WTC11 (cell line): Measurements from ENCODE around the gene R3HCC1L. TPM values are rescaled to one million over a fixed set of nuclear protein-coding genes. Genes with fewer than 3 reads are reported as not detected.
A peak's percentile ranks its signal among the peaks of the same experiment; 100 is the strongest.

Experiments used
- ATAC-seq: fragments of 200-7000 bp; cut with Tn5 transposase; 2 replicates; pipeline ENCODE4 v1.10.0; 2021; ENCODE audit warnings: mild to moderate bottlenecking, moderate library complexity
- CTCF ChIA-PET: fragments of 300-600 bp; sonication (Branson Sonifier 250); formaldehyde crosslinking; loops from one replicate; lab custom pipeline; 2021; ENCODE audit warnings: antibody characterized with exemption; lab: Charles Lee
- POLR2A ChIA-PET: fragments of 350-600 bp; sonication (Branson Sonifier 250); formaldehyde crosslinking; loops from one replicate; lab custom pipeline; 2021; ENCODE audit warnings: antibody characterized with exemption; lab: Charles Lee
- DNase-seq: peaks from one replicate; pipeline ENCODE4 v3.0.0; 2021; ENCODE audit warnings: low spot score
- H3K27ac Mint-ChIP-seq: 2 replicates; pipeline ENCODE4 v1.8.0; 2021; ENCODE audit warnings: mixed read lengths
- H3K27me3 Mint-ChIP-seq: 2 replicates; pipeline ENCODE4 v1.8.0; 2021; ENCODE audit warnings: low read depth, mild to moderate bottlenecking, moderate library complexity, mixed read lengths
- H3K36me3 Mint-ChIP-seq: 2 replicates; pipeline ENCODE4 v1.8.0; 2021; ENCODE audit warnings: mixed read lengths
- H3K4me1 Mint-ChIP-seq: 2 replicates; pipeline ENCODE4 v1.8.0; 2022; ENCODE audit warnings: mixed read lengths
- H3K4me3 Mint-ChIP-seq: 2 replicates; pipeline ENCODE4 v1.8.0; 2021; ENCODE audit warnings: mild to moderate bottlenecking, moderate library complexity, mixed read lengths
- H3K9me3 Mint-ChIP-seq: 2 replicates; pipeline ENCODE4 v1.8.0; 2021; ENCODE audit warnings: mixed read lengths
- AR ChIP-seq: fragments of 250-450 bp; sonication (Bioruptor Pico); IDR thresholded peaks from 2 replicates; pipeline ENCODE4 v1.9.0; 2021; ENCODE audit warnings: mild to moderate bottlenecking
- ESRRA ChIP-seq: sonication (generic); formaldehyde crosslinking; IDR thresholded peaks from 2 replicates; pipeline ENCODE4 v1.8.1; 2022; ENCODE audit warnings: mild to moderate bottlenecking, missing genetic modification reagents, borderline replicate concordance
- GABPB1 ChIP-seq: sonication (generic); formaldehyde crosslinking; IDR thresholded peaks from 2 replicates; pipeline ENCODE4 v1.8.1; 2023; ENCODE audit warnings: mild to moderate bottlenecking, missing genetic modification reagents
- GRHL2 ChIP-seq: fragments of 250-450 bp; sonication (Bioruptor Pico); IDR thresholded peaks from 2 replicates; pipeline ENCODE4 v1.8.0; 2022; ENCODE audit warnings: mild to moderate bottlenecking, moderate library complexity; ENCODE audit not compliant: insufficient replicate concordance, severe bottlenecking
- JAZF1 ChIP-seq: fragments of 250-450 bp; sonication (Bioruptor Pico); IDR thresholded peaks from 2 replicates; pipeline ENCODE4 v1.9.0; 2021; ENCODE audit warnings: moderate library complexity, mild to moderate bottlenecking, inconsistent platforms
- KAT7 ChIP-seq: sonication (generic); formaldehyde crosslinking; IDR thresholded peaks from 2 replicates; pipeline ENCODE4 v1.8.1; 2023; ENCODE audit warnings: missing genetic modification reagents, mild to moderate bottlenecking, borderline replicate concordance
- NFATC4 ChIP-seq: fragments of 250-450 bp; sonication (Bioruptor Pico); IDR thresholded peaks from 2 replicates; pipeline ENCODE4 v1.9.0; 2021; ENCODE audit warnings: mild to moderate bottlenecking
- NR2C2 ChIP-seq: sonication (generic); formaldehyde crosslinking; IDR thresholded peaks from 2 replicates; pipeline ENCODE4 v1.8.0; 2022; ENCODE audit warnings: mild to moderate bottlenecking, missing genetic modification reagents
- TP53 ChIP-seq: sonication (generic); formaldehyde crosslinking; IDR thresholded peaks from 2 replicates; pipeline ENCODE4 v1.8.1; 2023; ENCODE audit warnings: mild to moderate bottlenecking, missing genetic modification reagents
- ZBTB21 ChIP-seq: sonication (generic); formaldehyde crosslinking; IDR thresholded peaks from 2 replicates; pipeline ENCODE4 v1.8.1; 2023; ENCODE audit warnings: mild to moderate bottlenecking, missing genetic modification reagents, borderline replicate concordance
- ZNF317 ChIP-seq: sonication (generic); formaldehyde crosslinking; IDR thresholded peaks from 2 replicates; pipeline ENCODE4 v1.8.1; 2023; ENCODE audit warnings: low read depth, mild to moderate bottlenecking, moderate library complexity, missing genetic modification reagents, borderline replicate concordance
- ZNF416 ChIP-seq: fragments of 250-450 bp; sonication (Bioruptor Pico); IDR thresholded peaks from 2 replicates; pipeline ENCODE4 v1.9.0; 2021; ENCODE audit warnings: mild to moderate bottlenecking, inconsistent platforms
- ZNF423 ChIP-seq: fragments of 250-450 bp; sonication (Bioruptor Pico); IDR thresholded peaks from 2 replicates; pipeline ENCODE4 v2.1.2; 2022; ENCODE audit warnings: mild to moderate bottlenecking, moderate library complexity
- total RNA-seq: library from RNA; stranded (reverse); gene quantifications from 3 replicates; pipeline ENCODE4 v1.2.3, GENCODE V29; 2021
- TF ChIP-seq, protein P1 (sequence below): sonication (generic); formaldehyde crosslinking; IDR thresholded peaks from 2 replicates; pipeline ENCODE4 v1.8.0; 2022; ENCODE audit warnings: mild to moderate bottlenecking, missing genetic modification reagents
- TF ChIP-seq, protein P2 (sequence below): sonication (generic); formaldehyde crosslinking; IDR thresholded peaks from 2 replicates; pipeline ENCODE4 v1.8.0; 2023; ENCODE audit warnings: missing genetic modification reagents
- TF ChIP-seq, protein P3 (sequence below): fragments of 250-450 bp; sonication (Bioruptor Pico); IDR thresholded peaks from 2 replicates; pipeline ENCODE4 v1.9.0; 2021; ENCODE audit warnings: mild to moderate bottlenecking
- TF ChIP-seq, protein P4 (sequence below): fragments of 200-600 bp; IDR thresholded peaks from 2 replicates; pipeline ENCODE4 v1.8.0; 2022; ENCODE audit warnings: antibody characterized with exemption
- TF ChIP-seq, protein P5 (sequence below): sonication (generic); formaldehyde crosslinking; IDR thresholded peaks from 2 replicates; pipeline ENCODE4 v1.8.1; 2023; ENCODE audit warnings: mild to moderate bottlenecking, moderate library complexity, missing genetic modification reagents
- TF ChIP-seq, protein P6 (sequence below): sonication (generic); formaldehyde crosslinking; IDR thresholded peaks from 2 replicates; pipeline ENCODE4 v1.8.1; 2023; ENCODE audit warnings: mild to moderate bottlenecking, missing genetic modification reagents, moderate library complexity

The R3HCC1L gene
- total RNA-seq, 1 experiment from 2014 or later: 14.7 TPM

DNA sequence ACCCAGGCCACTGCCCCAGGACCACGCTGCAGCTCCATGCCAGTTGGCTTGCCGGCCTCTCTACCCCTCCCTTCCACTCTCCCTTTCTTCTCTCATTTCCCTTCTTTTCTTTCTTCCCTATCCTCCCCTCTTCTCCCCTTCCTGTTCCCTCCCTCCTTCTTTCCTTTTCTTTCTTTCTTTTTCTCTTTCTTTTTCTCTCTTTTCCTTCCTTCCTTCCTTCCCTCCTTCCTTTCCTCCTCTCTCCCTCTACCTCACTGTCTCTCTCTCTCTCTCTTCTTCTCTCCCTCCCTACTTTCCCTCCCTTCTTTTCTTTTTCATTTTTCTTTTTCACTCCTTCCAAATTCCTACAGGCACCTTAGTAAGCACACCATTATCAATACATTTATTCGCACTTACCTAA is 30.3 kb upstream of the R3HCC1L start (continued):
- TF ChIP-seq AR (CRISPR knock-in tag): no peak
- TF ChIP-seq GABPB1 (CRISPR knock-in tag): no peak
- TF ChIP-seq, protein P1, sequence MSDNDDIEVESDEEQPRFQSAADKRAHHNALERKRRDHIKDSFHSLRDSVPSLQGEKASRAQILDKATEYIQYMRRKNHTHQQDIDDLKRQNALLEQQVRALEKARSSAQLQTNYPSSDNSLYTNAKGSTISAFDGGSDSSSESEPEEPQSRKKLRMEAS (CRISPR knock-in tag): no peak
- TF ChIP-seq, protein P2, sequence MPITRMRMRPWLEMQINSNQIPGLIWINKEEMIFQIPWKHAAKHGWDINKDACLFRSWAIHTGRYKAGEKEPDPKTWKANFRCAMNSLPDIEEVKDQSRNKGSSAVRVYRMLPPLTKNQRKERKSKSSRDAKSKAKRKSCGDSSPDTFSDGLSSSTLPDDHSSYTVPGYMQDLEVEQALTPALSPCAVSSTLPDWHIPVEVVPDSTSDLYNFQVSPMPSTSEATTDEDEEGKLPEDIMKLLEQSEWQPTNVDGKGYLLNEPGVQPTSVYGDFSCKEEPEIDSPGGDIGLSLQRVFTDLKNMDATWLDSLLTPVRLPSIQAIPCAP (CRISPR knock-in tag): no peak

- ATAC-seq (no peak), DNase-seq (no peak)
- ChIA-PET POLR2A (no interaction called here), CTCF (no interaction called here)
- Mint-ChIP-seq H3K27ac (no peak overlapping the region), H3K9me3 (peaks cover 10% of the 10 kb centered on the region; the same call in 1 of the 2 replicates), H3K4me3 (no peak overlapping the region), H3K36me3 (no peaks in the 10 kb centered on the region), H3K4me1 (peaks cover 5% of the 10 kb centered on the region), H3K27me3 (peaks cover 3% of the 10 kb centered on the region; the same call in 1 of the 2 replicates)
- TF ChIP-seq TP53: no peak
- no peak for TF ChIP-seq NFATC4 (CRISPR knock-in tag)
- no peak for TF ChIP-seq JAZF1
- TF ChIP-seq, protein P3, sequence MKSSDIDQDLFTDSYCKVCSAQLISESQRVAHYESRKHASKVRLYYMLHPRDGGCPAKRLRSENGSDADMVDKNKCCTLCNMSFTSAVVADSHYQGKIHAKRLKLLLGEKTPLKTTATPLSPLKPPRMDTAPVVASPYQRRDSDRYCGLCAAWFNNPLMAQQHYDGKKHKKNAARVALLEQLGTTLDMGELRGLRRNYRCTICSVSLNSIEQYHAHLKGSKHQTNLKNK (CRISPR knock-in tag): no peak
These were observed 27.9 kb upstream of the R3HCC1L start for GRCh38 chr10:98106531-98106930.

GRCh38 chr10:98107644-98108430 is 26.6 kb upstream of the R3HCC1L start:
- no peak overlapping the region for H3K4me3 Mint-ChIP-seq
- H3K36me3 Mint-ChIP-seq: no peaks in the 10 kb centered on the region
- peaks cover 5% of the 10 kb centered on the region for H3K4me1 Mint-ChIP-seq
- peak; percentile 21 for DNase-seq
- peak; percentile 53 for ATAC-seq
- no peak overlapping the region for H3K27ac Mint-ChIP-seq
- peaks cover 10% of the 10 kb centered on the region; the same call in 1 of the 2 replicates for H3K9me3 Mint-ChIP-seq
- peaks cover 3% of the 10 kb centered on the region; the same call in 1 of the 2 replicates for H3K27me3 Mint-ChIP-seq
- CTCF ChIA-PET: interaction anchor here (1.4 kb wide), 1 partner anchor 66 kb away, joined by 3 read pairs; no protein-coding TSS in a partner anchor
- POLR2A ChIA-PET: no interaction called here
- no peak for TF ChIP-seq ZNF317 (CRISPR knock-in tag)
- no peak for TF ChIP-seq AR (CRISPR knock-in tag)
- TF ChIP-seq, protein P1 (CRISPR knock-in tag): no peak
- TF ChIP-seq NR2C2 (CRISPR knock-in tag): no peak
- TF ChIP-seq, protein P4, sequence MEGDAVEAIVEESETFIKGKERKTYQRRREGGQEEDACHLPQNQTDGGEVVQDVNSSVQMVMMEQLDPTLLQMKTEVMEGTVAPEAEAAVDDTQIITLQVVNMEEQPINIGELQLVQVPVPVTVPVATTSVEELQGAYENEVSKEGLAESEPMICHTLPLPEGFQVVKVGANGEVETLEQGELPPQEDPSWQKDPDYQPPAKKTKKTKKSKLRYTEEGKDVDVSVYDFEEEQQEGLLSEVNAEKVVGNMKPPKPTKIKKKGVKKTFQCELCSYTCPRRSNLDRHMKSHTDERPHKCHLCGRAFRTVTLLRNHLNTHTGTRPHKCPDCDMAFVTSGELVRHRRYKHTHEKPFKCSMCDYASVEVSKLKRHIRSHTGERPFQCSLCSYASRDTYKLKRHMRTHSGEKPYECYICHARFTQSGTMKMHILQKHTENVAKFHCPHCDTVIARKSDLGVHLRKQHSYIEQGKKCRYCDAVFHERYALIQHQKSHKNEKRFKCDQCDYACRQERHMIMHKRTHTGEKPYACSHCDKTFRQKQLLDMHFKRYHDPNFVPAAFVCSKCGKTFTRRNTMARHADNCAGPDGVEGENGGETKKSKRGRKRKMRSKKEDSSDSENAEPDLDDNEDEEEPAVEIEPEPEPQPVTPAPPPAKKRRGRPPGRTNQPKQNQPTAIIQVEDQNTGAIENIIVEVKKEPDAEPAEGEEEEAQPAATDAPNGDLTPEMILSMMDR: no peak
- TF ChIP-seq ZBTB21: no peak
- TF ChIP-seq, protein P5, sequence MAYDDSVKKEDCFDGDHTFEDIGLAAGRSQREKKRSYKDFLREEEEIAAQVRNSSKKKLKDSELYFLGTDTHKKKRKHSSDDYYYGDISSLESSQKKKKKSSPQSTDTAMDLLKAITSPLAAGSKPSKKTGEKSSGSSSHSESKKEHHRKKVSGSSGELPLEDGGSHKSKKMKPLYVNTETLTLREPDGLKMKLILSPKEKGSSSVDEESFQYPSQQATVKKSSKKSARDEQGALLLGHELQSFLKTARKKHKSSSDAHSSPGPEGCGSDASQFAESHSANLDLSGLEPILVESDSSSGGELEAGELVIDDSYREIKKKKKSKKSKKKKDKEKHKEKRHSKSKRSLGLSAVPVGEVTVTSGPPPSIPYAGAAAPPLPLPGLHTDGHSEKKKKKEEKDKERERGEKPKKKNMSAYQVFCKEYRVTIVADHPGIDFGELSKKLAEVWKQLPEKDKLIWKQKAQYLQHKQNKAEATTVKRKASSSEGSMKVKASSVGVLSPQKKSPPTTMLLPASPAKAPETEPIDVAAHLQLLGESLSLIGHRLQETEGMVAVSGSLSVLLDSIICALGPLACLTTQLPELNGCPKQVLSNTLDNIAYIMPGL (CRISPR knock-in tag): no peak
- no peak for TF ChIP-seq ESRRA (CRISPR knock-in tag)
- TF ChIP-seq, protein P6, sequence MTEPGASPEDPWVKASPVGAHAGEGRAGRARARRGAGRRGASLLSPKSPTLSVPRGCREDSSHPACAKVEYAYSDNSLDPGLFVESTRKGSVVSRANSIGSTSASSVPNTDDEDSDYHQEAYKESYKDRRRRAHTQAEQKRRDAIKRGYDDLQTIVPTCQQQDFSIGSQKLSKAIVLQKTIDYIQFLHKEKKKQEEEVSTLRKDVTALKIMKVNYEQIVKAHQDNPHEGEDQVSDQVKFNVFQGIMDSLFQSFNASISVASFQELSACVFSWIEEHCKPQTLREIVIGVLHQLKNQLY (CRISPR knock-in tag): no peak
- no peak for TF ChIP-seq ZNF423
- TF ChIP-seq GRHL2: no peak
- no peak for TF ChIP-seq KAT7
- no peak for TF ChIP-seq ZNF416 (CRISPR knock-in tag)
